ENCODE data around the gene DYNLT4. TPM values are rescaled to one million over a fixed set of nuclear protein-coding genes. Genes with fewer than 3 reads are reported as not detected.

Gene DYNLT4
- not detected in 2 replicates for total RNA-seq

DNA sequence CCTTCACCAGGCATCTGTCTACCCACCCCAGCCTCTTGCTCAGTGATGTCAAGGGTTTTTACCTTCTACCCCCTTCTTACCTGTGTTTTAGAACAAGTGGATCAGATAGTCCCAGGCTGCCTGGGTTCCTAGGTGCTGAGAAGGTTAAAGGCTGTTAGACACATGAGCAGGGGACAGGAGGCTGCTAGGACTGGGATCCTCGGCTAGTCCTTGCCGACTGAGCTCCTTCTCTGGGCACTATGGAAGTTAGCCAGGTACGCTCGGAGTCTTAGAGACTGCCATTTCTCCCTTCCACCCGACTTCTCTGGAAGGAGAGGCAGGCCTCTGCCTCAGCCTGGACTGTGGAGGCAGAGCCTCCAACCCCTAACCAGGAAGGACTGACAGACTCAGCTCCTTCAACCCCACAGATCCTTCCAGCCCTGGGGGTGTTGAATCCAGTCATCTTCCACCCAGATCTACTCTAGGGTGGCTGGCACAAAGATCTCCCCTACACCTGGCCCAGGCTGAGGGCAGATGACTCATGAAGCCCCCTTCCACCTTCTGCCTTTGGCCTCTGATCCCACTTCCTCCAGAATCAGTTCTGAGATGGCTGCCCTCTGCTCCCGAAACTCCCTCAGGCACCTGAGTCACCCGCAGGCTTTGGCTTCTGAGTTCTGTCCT, at the start of gene DYNLT4:
DYNLT4 (minus strand) TSS at position 648 of the 660 bp plus-strand sequence. CDS start 683 bp downstream, outside the sequence.

DNA sequence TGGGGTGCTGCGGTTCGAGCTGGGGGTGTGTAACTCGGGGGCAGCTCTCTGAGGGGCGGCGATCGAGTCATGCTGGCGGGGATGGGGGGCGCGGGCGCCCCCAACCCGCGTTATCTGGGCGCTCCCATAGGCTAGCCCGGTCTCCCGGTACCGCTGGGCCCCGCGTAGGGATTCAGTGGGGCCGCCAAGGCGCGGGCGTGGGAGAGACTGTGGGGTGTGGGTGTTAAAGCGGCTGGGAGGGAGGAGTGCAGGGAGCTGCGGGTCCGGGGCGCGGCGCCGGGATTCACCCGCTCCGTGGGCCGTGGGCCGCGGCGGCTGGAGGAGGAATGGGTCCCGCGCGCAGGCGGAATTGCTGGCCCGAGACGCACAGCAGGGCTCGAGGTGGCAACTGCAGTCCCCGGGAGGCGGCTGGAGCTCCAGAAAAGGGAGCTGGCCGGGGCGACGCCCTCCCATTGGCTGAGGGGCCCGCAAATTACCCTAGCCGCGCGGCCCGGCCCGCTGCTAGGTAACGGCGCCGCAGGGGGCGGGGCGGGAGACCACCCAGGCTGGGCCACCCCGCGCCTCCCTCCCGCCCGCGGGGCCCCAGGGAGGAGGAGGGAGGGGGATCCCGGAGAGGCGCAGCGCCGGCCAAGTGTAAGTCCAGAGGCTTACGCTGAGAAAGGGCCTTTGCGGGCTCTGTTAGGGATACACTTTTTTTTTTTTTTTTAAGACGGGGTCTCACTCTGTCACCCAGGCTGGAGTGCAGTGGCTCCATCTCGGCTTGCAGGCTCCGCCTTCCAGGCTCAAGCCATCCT, 35.9 kb upstream of the DYNLT4 start, which contains the start of gene PTCH2:
PTCH2 (minus strand) TSS at position 392 of the 794 bp plus-strand sequence; CDS start at position 71, 321 bp downstream.

DNA sequence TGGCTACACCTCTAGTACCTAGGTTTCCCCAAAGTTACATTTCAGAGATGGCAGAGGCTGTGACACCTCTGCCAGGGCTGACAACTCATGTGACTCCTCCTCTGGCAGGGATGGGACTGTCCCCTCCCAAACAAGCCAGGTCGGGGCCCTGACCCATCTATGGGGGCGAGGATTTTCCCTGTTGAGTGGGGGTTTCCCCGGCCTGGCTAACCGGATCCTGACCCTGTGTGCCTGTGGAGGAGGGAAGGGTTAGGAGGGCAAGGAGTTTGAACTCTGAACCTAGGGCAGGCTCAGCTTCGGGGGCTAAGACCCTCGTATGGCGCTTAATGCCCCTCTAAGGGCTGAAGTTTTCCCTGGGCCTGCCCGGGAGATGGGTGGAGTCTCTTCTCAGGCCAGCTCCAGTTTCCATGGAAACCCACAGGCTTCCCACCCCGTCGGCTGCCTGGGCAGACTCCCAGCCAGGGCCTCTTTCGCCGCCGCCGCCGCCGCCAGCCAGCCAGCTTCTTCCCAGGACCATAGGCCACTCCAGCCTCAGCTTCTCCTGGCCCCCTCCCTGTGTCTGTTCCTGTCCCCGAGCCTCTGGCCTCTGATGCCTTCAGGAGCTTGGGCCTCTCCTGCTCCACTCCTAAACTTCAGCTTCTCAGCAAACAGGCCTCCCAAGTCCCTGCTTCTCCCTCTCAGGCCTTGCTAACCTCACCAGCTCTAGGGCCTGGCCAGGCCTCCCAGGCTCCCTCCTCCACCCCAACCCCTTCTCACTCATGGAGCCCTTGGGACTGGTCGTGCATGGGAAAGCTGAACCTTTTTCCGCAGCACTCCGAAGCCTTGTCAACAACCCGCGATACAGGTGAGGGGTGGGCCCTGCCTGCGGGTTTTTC, 1.1 kb upstream of the DYNLT4 start, which contains the start of gene BTBD19:
BTBD19 (plus strand) TSS at position 461 of the 875 bp plus-strand sequence; CDS start at position 759, 298 bp downstream.

GRCh38 chr1:44799770-44800584, 7.2 kb downstream of the DYNLT4 start, which contains the start of gene PLK3:
PLK3 (plus strand) TSS chr1:44800377; CDS start chr1:44800464, 87 bp downstream.

GRCh38 chr1:44788120-44788860, 18.9 kb downstream of the DYNLT4 start, which contains the start of gene BEST4:
BEST4 (minus strand) TSS chr1:44788170; CDS start chr1:44787705, 465 bp downstream.

DNA sequence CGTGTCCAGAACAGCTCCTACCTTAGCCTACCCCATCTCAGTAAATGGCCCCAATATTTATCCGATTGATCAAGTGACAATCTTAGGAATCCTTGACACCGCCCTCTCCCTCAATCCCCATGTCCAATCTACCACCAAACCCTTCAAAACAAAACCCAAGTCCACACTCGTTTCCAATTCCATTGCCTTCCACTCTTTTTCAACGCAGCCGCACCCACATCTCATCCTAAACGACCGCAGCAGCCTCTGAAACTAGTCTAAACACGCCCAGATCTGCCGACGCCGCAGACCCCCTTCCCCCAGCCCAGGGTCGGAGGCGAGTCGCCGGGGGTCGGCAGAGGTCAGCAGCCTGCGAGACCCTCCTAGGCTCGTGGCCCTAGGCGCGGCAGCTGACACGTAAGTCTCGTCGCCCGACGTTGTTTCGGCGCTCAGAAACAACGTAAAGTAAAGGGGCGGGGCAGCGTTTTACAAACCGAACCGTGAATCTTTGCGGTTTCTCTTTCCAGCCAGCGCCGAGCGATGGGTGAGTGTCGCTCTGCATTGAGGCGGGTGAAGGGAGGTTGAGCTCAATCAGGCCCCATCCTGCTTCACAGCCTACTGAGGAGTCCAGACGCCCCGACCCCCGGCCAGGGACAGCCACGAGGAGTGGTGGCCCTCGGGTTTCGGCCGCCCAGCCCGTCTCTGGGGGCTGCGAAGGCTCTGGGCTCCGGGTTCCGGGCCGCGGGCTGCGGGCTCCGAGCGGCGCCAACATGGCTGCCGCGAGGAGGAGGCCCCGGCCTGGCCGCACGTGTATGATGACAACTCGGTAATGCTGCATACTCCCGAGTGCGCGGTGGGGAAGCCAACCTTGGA, 31.8 kb downstream of the DYNLT4 start, which contains the start of gene RPS8:
RPS8 (plus strand) TSS at position 463 of the 852 bp plus-strand sequence; CDS start at position 520, 57 bp downstream.

Other genes starting within 250 kb of the DYNLT4 start
- 2.9 and 3.7 TPM in 2 replicates for gene TMEM53, start 132.9 kb downstream of the DYNLT4 start, total RNA-seq
- under 0.01 and 0.28 TPM in 2 replicates for gene ARMH1, start 132.6 kb downstream of the DYNLT4 start, total RNA-seq
- gene RNU5D-1, start 76.2 kb downstream of the DYNLT4 start, total RNA-seq: not detected in 2 replicates
- gene KIF2C, start 67.5 kb downstream of the DYNLT4 start, total RNA-seq: 4.8 and 47.9 TPM in 2 replicates
- gene RPS8, start 31.8 kb downstream of the DYNLT4 start, total RNA-seq: 1,775 and 1,841 TPM in 2 replicates
- under 0.01 and 0.28 TPM in 2 replicates for gene BEST4, start 19.2 kb downstream of the DYNLT4 start, total RNA-seq
- 28.5 and 36.2 TPM in 2 replicates for gene PLK3, start 7.0 kb downstream of the DYNLT4 start, total RNA-seq
- gene BTBD19, start 1.2 kb upstream of the DYNLT4 start, total RNA-seq: 4.4 and 11.0 TPM in 2 replicates
- gene PTCH2, start 35.9 kb upstream of the DYNLT4 start, total RNA-seq: under 0.01 TPM in 2 replicates
- 34.4 and 58.5 TPM in 2 replicates for gene EIF2B3, start 179.2 kb upstream of the DYNLT4 start, total RNA-seq
- gene HECTD3, start 204.0 kb upstream of the DYNLT4 start, total RNA-seq: 13.0 and 24.0 TPM in 2 replicates
- gene UROD, start 204.9 kb upstream of the DYNLT4 start, total RNA-seq: 148 and 188 TPM in 2 replicates